H1 (cell line): ENCODE results near the gene BIN1.

Source experiments
- SIN3A ChIP-seq, 2 experiments: IDR thresholded peaks in 1 of 2; conservative IDR thresholded peaks in 1 of 2; 2 replicates each; pipeline ENCODE4 v1.6.1; 2011 to 2012; ENCODE audit warnings: low read length in 2 of 2, improper control_type of control experiment in 1 of 2, low read depth in 1 of 2, mild to moderate bottlenecking in 1 of 2
- USF2 ChIP-seq: IDR thresholded peaks from 2 replicates; pipeline ENCODE4 v1.6.1; 2011; ENCODE audit warnings: low read length, improper control_type of control experiment

GRCh38 chr2:127107622-127107999, 657 bp upstream of the BIN1 start:
- no peak for TF ChIP-seq USF2
- 0 out of 4 replicates have a peak, but pooled peaks of 1 of the 2 experiments have one; percentile 15 for TF ChIP-seq SIN3A (conservative IDR thresholded peaks at IDR 0.05 in 1 of 2, IDR thresholded peaks at IDR 0.05 in 1 of 2; ENCODE audit: low read depth in 1 of 2, low read length in 2 of 2)
